Activated T-cell treated with anti-CD3 and anti-CD28 coated beads for 1 hour (primary cell): ENCODE measurements around the gene ANKRD29.
A peak's percentile ranks its signal among the peaks of the same experiment; 100 is the strongest.
"Not testable (repeated sequence)": the region's sequence is repeated elsewhere in the genome, so short reads cannot be mapped to it uniquely, and the experiment has no call there.

Experiments
- DNase-seq: peaks from one replicate; pipeline ENCODE4 v3.0.0-alpha.2; 2020; ENCODE audit warnings: low read depth

Gene ANKRD29

DNA sequence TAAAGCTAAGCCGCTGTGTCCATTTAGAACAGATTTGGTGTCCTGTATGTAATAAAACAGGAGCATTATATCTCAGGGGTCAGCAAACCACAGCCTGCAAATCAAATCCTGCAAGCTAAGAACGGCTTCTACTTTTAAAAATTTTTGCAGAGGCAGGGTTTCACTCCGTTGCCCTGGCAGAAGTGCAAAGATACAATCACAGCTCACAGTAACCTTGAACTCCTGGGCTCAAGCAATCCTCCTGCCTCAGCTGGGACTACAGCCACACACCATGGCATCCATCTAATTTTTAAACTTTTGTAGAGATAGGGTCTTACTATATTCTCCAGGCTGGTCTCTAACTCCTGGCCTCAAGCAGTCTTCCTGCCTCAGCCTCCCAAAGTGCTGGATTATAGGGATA is 47.8 kb downstream of the ANKRD29 start:
- no peak for DNase-seq

- no peak for DNase-seq
These were observed 48.3 kb downstream of the ANKRD29 start for GRCh38 chr18:23614413-23614812.

- not testable (repeated sequence) for DNase-seq
These were observed 49.6 kb downstream of the ANKRD29 start for GRCh38 chr18:23613091-23613475.

DNA sequence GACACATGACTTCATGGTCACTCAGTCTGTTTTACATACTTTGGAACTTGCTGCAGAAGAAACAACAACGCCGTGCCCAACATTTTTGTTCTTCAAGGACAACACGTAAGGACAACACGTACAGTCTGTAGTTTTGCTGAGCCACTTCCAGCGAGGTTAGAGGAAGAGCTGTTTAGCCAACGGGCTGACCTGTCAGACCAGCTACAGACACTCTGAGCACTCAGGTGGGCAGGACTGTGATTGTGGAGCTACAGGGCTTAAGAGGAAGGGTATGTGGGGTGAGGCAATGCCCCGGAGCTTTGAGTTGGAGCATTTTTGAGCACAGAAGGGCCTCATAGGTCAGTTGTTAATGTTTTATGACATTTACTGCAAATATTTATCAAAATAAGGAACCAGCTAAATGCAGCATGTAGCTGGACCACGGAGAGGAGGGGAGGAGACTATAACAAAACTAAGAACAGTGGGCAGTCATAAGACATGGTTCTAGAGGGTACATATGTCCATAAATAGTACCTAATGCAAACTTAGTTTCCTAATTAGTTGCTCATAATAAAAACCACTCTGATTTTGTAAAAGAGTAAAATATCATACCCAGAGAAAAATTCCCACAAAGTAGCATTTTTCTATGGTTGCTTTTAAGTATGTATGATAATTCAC is 50.1 kb downstream of the ANKRD29 start:
- no peak for DNase-seq

DNA sequence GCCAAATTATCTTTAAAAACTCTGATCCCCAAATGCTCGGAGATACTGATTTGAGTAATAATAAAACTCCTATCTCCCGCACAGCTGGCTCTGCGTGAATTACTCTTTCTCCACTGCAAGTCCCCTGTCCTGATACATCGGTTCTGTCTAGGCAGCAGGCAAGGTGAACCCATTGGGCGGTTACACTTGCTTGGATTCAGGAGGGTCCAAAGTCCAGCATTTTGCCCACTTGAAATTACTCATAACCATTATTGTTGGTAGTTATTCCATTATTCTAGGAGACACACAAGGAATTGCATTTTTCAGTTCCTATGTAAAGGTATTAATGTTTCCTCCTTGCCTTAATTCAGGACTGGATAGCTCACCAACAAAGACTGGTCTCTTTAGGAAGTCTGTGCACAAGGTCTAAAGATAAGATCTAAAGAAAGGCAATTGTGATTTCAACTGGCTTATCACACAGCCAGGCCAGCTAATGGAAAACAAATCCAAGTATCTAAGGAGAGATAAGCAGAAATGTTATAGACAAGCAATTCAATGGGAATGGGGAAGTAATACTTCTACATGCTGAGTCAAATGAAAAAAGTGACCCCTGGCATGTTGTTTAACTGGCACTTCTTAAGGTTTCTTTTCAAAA is 53.2 kb downstream of the ANKRD29 start:
- no peak for DNase-seq

GRCh38 chr18:23608211-23608610 is 54.5 kb downstream of the ANKRD29 start:
- DNase-seq, result no peak

GRCh38 chr18:23605941-23606340 is 56.8 kb downstream of the ANKRD29 start:
- DNase-seq, result no peak

GRCh38 chr18:23599809-23600208 is 62.9 kb downstream of the ANKRD29 start:
- no peak for DNase-seq

- no peak for DNase-seq
These were observed 66.5 kb downstream of the ANKRD29 start for GRCh38 chr18:23596183-23596582.

DNA sequence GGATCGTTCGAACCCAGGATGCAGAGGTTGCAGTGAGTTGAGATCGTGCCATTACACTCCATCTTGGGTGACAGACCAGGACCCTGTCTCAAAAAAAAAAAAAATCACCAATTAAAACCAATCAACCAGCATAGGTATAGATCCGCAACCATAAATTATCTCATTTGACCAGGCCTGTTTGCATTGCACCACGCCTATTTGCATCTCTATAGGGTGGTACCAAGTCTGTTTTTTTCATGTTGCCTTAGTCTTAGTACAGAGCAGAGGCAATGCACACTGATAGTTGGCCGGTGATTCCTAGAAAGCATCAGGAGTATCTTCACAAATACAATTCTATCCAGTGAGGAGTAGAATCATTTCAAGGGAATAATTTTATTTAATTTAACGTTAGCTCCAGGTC is 67.1 kb downstream of the ANKRD29 start:
- DNase-seq, result no peak

GRCh38 chr18:23593720-23594119 is 69.0 kb downstream of the ANKRD29 start:
- no peak for DNase-seq

DNA sequence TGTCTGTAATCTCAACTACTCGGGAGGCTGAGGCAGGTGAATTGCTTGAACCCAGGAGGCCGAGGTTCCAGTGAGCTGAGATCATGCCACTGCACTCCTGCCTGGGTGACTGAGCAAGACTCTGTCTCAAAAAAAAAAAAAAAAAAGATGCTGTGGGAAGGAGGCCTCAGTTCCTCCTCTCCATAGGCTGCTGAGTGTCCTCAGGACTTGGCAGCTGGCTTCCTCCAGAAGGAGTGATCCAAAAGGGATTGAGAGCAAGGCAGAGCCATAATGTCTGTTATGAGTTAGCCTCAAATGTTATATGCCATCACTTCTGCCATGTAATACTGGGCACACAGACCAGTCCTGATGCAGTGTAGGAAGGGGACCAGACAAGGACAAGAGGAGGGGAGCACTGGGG is 69.8 kb downstream of the ANKRD29 start:
- no peak for DNase-seq

- DNase-seq, result no peak
These were observed 71.7 kb downstream of the ANKRD29 start for GRCh38 chr18:23591011-23591410.

DNA sequence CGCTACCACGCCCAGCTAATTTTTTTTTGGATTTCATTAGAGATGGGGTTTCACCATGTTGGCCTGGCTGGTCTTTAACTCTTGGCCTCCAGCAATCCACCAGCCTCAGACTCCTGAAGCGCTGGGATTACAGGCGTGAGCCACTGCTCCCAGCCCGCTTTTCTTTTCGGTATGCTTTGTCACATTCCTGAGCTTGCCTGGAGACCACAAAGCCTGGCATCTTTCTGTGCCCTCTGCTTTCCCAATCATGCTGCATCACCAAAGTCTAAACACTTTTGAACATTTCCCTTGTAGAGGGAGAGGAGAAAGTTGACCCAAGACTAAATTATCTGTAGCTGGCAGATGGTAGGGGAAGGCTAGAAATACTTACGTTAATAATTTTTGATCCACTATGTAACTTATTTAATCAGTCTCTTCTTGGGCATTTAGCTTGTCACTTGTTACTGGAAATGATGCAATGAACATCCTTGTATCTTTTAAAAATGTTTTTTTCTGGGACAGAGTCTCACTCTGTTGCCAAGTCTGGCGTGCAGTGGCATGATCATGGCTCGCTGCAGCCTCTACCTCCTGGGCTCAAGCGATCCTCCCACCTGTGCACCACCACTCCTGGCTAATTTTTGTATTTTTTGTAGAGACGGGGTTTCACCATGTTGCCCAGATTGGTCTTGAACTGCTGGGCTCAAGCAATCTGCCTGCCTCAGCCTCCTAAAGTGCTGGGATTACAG is 73.7 kb downstream of the ANKRD29 start:
- no peak for DNase-seq

- DNase-seq, result no peak
These were observed 75.5 kb downstream of the ANKRD29 start for GRCh38 chr18:23587220-23587642.

DNA sequence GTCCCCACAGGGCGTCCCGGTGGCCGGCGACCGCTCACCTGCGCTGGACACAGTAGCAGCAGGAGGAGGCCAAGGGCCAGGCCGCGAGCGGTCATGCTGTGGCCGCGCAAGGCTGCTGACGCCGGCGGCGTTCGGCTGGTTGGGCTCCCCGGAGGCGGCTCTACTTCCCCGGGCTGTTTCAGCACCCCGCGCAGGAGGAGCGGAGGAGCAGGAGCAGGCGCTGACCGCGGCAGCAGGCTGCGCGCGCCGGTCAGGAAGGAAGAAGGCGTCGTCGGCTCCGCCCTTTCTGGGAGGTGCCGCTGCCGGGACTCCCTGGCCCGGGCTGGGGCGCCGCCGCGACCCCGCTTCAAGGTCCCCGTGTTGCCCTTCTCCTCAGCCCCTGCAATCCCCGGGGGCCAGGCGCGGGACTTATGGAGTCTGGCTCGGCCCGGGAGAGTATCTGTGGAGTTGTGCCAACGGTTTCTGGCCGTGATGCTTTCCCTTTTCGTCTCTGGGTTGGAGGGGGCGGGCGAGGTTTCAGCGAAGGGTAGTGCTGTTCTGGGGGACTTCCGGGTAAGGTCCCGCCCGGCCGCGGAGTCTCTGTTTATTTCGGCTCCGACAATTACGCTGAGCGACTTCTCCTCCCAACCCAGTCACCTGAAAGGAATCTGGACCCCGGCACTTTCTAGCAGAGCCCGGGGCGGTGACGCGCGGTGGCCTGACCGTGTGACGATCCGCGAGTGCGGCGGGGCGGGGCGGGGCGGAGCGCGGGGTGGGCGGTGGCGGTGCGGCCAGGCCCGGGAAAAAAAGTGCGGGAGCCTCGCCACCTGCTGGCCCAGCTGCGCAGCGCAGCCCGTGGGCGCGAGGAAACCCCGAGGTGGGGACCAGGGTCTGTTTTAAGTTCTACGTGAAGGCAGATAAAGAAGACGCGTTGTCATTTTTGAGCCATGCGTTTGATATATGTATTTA is 76.2 kb downstream of the ANKRD29 start, which contains the start of gene NPC1:
TSS of gene NPC1 (minus strand) at position 258 of the 948 bp plus-strand sequence. CDS start at position 95, 163 bp downstream.
- peak; percentile 88 for DNase-seq

DNA sequence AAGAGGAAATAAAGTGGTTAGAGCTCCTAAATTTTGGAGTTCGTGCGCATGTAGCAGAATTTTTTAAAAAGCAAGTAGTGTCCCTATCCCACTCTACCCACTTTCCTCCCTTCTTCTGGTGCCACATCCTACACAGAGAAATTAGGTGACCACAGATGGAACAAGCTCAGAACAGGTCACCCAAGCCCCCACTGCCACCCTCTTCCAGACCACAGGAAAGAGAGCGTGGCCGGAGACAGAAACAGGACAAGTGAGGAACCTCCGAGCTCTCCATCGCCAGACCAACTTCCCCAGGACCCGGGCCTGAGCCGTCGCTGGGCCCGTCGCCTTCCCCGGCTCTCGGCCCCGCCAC is 76.8 kb downstream of the ANKRD29 start:
- no peak for DNase-seq

GRCh38 chr18:23585007-23585871 is 77.5 kb downstream of the ANKRD29 start:
- DNase-seq, result no peak

- no peak for DNase-seq
These were observed 78.4 kb downstream of the ANKRD29 start for GRCh38 chr18:23584019-23584983.
